ENCODE data around the gene NXPE4. TPM values are rescaled to one million over a fixed set of nuclear protein-coding genes. Genes with fewer than 3 reads are reported as not detected.
"Not testable (repeated sequence)": the region's sequence is repeated elsewhere in the genome, so short reads cannot be mapped to it uniquely, and the experiment has no call there.

NXPE4 gene
- polyA plus RNA-seq, 3 donors, result 0.07 TPM; not detected in 2

DNA sequence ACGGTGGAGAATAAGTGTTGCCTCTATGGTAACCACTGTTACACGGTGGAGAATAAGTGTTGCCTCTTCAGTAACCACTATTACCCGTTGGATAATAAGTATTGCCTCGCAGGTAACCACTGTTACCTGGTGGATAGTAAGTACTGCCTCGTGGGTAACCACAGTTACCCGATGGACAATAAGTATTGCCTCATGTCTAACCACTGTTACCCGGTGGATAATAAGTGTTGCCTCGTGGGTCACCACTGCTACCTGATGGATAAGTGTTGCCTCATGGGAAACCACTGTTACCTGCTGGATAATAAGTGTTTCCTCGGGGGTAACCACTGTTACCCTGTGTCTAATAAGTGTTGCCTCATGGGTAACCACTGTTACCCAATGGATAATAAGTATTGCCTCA lies 16.6 kb upstream of the NXPE4 start:
- not testable (repeated sequence) for DNase-seq (ENCODE audit: extremely low read depth in 1 of 11, low read depth in 9 of 11, low spot score in 4 of 11)

DNA sequence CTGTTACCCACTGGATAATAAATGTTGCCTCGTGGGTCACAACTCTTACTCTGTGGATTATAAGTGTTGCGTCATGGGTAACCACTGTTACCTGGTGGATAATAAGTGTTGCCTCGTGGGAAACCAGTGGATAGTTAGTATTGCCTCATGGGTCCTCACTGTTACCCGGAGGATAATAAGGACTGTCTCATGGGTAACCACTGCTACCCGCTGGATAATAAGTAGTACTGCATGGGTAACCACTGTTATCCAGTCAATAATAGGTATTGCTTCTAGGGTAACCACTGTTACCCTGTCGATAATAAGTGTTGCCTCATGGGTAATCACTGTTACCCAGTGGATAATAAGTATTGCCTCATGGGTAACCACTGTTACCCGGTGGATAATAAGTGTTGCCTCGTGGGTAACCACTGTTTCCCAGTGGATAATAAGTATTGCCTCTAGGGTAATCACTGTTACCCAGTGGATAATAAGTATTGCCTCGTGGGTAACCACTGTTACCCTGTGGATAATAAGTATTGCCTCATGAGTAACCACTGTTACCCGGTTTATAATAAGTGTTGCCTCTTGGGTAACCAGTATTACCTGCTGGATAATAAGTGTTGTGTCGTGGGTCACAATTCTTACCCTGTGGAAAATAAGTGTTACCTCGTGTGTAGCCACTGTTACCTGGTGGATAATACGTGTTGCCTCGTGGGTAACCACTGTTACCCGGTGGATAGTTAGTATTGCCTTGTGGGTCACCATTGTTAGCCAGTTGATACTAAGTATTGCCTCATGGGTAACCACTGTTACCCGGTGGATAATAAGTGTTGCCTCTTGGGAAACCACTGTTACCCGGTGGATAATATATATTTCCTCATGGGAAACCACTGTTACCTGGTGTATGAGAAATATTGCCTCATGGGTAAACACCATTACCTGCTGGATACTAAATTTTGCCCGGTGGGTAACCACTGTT lies 15.7 kb upstream of the NXPE4 start:
- no peak for DNase-seq (ENCODE audit: extremely low read depth in 1 of 11, low read depth in 9 of 11, low spot score in 4 of 11)

- no peak for DNase-seq (ENCODE audit: extremely low read depth in 1 of 11, low read depth in 9 of 11, low spot score in 4 of 11)
These were observed 15.0 kb upstream of the NXPE4 start for GRCh38 chr11:114610550-114610949.

DNA sequence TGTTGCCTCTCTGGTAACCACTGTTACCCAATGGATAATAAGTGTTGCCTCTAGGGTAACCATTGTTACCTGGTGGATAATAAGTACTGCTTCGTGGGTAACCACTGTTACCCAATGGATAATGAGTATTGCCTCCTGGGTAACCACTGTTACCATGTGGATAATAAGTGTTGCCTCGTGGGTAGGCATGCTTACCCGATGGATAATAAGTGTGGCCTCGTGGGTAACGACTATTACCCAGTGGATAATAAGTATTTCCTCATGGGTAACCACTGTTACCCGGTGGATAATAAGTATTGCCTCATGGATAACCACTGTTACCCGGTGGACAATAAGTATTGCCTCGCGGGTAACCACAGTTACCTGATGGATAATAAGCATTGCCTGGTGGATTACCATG lies 13.8 kb upstream of the NXPE4 start:
- DNase-seq (ENCODE audit: extremely low read depth in 1 of 11, low read depth in 9 of 11, low spot score in 4 of 11), result no peak

DNA sequence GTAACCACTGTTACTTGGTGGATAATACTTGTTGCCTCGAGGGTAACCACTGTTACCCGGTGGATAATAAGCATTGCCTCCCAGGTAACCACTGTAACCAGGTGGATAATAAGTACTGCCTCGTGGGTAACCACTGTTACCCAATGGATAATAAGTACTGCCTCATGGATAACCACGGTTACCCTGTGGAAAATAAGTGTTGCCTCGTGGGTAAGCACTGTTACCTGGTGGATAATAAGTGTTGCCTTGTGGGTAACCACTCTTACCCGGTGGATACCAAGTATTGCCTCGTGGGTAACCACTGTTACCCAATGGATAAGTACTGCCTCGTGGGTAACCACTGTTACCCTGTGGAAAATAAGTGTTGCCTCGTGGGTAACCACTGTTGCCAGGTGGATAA lies 13.0 kb upstream of the NXPE4 start:
- DNase-seq (ENCODE audit: extremely low read depth in 1 of 11, low read depth in 9 of 11, low spot score in 4 of 11), result not testable (repeated sequence)

DNA sequence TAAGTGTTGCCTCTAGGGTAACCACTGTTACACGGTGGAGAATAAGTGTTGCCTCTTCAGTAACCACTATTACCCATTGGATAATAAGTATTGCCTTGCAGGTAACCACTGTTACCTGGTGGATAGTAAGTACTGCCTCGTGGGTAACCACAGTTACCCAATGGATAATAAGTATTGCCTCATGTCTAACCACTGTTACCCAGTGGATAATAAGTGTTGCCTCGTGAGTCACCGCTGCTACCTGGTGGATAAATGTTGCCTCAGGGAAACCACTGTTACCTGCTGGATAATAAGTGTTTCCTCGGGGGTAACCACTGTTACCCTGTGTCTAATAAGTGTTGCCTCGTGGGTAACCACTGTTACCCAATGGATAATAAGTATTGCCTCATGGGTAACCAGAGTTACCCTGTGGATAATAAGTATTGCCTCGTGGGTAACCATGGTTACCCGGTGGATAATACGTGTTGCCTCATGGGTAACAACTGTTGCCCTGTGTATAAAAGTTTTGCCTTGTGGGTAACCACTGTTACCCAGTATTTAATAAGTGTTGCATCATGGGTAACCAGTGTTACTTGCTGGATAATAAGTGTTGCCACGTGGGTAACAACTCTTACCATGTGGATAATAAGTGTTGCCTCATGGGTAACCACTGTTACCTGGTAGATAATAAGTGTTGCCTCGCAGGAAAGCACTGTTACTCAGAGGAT lies 12.3 kb upstream of the NXPE4 start:
- DNase-seq (ENCODE audit: extremely low read depth in 1 of 11, low read depth in 9 of 11, low spot score in 4 of 11), result no peak

DNA sequence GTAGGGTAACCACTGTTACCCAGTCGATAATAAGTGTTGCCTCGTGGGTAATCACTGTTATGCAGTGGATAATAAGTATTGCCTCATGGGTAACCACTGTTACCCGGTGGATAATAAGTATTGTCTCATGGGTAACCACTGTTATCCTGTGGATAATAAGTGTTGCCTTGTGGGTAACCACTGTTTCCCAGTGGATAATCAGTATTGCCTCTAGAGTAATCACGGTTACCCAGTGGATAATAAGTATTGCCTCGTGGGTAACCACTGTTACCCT lies 11.2 kb upstream of the NXPE4 start:
- DNase-seq (ENCODE audit: extremely low read depth in 1 of 11, low read depth in 9 of 11, low spot score in 4 of 11), result not testable (repeated sequence)

DNA sequence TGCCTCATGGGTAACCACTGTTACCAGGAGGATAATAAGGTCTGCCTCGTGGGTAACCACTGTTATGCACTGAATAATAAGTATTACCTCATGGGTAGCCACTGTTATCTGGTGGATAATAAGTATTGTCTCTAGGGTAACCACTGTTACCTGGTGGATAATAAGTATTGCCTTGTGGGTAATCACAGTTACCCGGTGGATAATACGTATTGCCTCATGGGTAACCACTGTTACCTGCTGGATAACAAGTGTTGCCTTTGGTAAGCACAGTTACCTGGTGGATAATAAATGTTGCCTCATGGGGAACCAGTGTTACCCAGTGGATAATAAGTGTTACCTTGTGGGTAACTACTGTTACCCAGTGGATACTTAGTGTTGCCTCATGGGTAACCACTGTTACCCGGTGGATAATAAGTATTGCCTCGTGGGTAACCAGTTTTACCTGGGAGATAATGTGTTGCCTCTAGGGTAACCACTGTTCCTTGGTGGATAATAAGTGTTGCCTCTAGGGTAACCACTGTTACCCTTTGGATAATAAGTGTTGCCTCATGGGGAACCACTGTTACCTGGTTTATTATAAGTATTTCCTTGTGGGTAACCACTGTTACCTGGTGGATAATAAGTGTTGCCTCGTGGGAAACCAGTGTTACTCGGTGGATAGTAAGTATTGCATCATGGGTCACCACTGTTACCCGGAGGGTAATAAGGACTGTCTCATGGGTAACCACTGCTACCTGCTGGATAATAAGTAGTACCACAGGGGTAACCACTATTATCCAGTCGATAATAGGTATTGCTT lies 10.6 kb upstream of the NXPE4 start:
- DNase-seq (ENCODE audit: extremely low read depth in 1 of 11, low read depth in 9 of 11, low spot score in 4 of 11), result no peak

DNA sequence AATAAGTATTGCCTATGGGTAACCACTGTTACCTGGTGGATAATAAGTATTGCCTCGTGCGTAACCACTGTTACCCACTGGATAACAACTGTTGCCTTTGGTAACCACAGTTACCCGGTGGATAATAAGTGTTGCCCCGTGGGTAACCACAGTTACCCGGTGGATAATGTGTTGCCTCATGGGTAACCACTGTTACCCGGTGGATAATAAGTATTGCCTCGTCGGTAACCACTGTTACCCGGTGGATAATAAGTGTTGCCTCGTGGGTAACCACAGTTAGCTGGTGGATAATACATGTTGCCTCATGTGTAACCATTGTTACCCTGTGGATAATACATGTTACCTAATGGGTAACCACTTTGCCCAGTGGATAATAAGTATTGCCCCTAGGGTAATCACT lies 9.8 kb upstream of the NXPE4 start:
- DNase-seq (ENCODE audit: extremely low read depth in 1 of 11, low read depth in 9 of 11, low spot score in 4 of 11), result no peak

DNA sequence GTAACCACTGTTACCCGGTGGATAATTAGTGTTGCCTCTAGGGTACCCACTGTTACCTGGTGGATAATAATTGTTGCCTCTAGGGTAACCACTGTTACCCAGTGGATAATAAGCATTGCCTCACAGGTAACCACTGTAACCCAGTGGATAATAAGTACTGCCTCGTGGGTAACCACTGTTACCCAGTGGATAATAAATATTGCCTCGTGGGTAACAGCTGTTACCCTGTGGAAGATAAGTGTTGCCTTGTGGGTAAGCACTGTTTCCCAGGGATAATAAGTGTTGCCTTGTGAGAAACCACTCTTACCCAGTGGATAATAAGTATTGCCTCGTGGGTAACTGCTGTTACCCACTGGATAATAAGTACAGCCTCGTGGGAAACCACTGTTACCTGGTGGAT lies 9.3 kb upstream of the NXPE4 start:
- no peak for DNase-seq (ENCODE audit: extremely low read depth in 1 of 11, low read depth in 9 of 11, low spot score in 4 of 11)

DNA sequence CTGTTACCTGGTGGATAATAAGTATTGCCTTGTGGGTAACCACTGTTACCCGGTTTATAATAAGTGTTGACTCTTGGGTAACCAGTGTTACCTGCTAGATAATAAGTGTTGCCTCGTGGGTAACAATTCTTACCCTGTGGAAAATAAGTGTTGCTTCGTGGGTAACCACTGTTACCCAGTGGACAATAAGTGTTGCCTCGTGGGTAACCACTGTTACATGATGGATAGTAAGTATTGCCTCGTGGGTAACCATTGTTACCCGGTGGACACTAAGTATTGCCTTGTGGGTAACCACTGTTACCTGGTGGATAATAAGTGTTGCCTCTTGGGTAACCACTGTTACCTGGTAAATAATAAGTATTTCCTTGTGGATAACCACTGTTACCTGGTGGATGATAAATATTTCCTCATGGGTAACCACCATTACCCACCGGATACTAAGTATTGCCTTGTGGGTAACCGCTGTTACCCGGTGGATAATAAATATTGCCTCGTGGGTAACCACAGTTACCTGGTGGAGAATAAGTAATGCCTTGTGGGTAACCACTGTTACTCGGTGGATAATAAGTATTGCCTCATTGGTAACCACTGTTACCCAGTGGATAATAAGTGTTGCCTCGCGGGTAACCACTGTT lies 8.7 kb upstream of the NXPE4 start:
- no peak for DNase-seq (ENCODE audit: extremely low read depth in 1 of 11, low read depth in 9 of 11, low spot score in 4 of 11)

- not testable (repeated sequence) for DNase-seq (ENCODE audit: extremely low read depth in 1 of 11, low read depth in 9 of 11, low spot score in 4 of 11)
These were observed 7.6 kb upstream of the NXPE4 start for GRCh38 chr11:114603151-114603550.

- DNase-seq (ENCODE audit: extremely low read depth in 1 of 11, low read depth in 9 of 11, low spot score in 4 of 11), result no peak
These were observed 2.9 kb upstream of the NXPE4 start for GRCh38 chr11:114598461-114598860.

DNA sequence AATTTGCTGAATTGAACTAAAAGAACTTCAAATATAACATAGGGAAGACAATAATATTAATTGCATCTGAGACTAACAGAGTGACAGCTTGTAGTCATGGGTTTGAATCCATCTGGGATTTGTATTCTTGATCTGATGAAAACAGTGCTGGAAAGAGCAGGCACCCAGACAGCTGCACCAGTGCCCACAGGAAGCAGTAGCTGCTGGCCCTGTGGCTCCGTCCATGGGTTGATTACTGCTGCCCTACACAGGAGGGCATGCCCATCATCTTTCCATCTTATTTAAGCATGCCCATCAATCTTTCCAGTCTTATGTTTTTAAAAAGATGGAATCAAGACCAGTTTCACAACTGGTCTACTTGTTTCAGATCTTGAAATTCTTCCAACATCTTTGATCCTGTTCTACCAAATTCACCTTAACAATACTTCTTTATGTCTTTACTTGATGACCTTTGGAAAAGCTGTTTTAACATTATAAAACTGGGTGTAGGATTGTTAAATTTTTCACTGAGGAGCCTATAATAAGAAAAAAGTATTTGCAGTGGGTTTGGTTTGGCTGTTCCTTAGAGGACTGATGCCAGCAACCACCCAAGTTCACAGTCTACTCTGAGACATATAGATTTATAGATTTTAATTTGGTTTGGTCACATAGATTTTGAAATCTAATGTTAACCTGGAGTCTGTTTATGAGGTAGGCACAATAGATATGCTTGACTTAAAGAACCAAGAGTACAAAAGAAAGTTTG lies 761 bp upstream of the NXPE4 start:
- DNase-seq (ENCODE audit: extremely low read depth in 1 of 11, low read depth in 9 of 11, low spot score in 4 of 11), result no peak

DNA sequence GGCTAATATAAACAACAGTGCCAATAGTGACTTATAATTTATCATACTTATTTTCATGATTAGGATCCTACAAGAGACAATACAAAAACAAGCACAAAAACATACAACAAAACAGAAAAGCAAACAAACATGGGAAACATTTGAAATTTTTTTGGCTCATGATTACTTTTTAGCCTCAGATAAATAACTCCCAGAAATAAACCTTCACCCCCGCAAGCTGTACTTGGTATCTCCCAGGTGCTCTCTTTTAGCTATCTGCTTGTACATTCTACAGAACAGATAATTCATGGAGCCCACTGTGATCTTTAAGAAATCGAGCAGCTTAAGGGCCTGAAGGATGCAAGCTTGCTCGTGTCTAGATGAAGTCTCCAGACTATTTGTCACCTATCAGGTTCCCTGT lies 883 bp downstream of the NXPE4 start:
- no peak for DNase-seq (ENCODE audit: extremely low read depth in 1 of 11, low read depth in 9 of 11, low spot score in 4 of 11)

DNA sequence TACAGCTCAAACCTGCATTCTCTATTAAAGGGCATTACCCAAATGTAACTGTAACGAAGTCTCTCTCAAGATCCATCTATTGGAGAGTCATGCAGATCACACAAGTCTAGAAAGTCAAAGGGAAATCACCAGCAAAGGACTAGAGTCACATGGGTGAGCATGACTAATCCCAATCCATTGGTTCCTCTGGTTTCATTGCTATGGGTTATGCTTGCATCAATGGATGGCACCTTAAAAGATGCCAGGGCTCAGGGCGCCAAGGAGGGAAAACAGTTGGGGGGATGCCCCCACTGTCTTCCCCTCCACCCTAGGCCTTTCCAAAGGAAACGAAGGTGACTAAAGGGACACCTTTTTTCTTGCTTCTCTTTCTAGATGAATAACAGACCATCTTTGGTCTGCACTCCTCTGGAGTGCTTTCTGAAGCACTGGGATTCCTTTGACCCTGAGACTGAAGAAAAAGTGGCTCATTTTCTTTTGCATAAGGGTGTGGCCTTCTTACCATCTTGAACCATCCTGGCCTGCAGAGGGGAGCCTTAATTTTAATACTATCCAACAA lies 8.1 kb downstream of the NXPE4 start:
- no peak for DNase-seq (ENCODE audit: extremely low read depth in 1 of 11, low read depth in 9 of 11, low spot score in 4 of 11)

- no peak for DNase-seq (ENCODE audit: extremely low read depth in 1 of 11, low read depth in 9 of 11, low spot score in 4 of 11)
These were observed 8.8 kb downstream of the NXPE4 start for GRCh38 chr11:114586797-114587196.

- no peak for DNase-seq (ENCODE audit: extremely low read depth in 1 of 11, low read depth in 9 of 11, low spot score in 4 of 11)
These were observed 23.9 kb downstream of the NXPE4 start for GRCh38 chr11:114571712-114572111.
